Measurements from ENCODE around the gene GLIS2.
A peak's percentile ranks its signal among the peaks of the same experiment; 100 is the strongest.

DNA sequence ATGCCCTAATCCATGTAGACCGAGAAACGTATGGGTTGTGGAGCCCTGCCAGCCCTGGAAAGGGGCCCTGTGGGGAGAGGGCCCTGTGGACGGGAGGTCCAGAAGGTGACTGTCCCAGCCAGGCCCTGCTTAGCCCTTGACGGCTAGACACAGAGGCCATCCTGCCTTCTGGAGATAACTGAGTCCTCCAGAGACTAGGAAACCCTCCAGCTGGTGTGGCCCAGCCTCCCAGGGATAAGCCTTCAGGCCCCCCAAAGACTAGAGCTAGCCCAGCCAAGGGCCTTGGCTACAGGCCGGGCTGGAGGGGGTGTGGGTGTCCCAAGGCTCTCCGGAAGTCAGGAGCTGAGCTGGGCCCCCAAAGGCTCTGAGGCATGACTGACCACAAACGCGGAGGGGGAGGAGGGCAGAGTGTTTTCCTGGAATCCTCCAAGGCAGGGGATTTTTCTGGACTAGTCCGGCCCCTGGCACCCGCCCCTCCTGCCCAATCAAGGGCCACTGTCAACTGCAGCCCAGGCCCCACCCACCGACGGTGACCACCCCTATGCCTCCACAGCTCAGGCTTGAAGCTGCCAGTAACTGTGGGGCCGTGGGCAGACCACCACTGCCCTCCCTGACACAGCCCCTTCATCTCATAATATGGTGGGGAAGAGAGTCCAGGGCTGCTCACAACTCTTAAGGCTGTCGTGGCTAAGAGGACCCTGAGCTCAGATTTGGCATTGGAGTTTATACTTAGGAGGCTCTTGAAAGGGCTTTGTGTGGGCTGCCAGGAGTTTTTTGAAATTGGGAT lies 54.9 kb downstream of the GLIS2 start:
- TF ChIP-seq, protein P1, sequence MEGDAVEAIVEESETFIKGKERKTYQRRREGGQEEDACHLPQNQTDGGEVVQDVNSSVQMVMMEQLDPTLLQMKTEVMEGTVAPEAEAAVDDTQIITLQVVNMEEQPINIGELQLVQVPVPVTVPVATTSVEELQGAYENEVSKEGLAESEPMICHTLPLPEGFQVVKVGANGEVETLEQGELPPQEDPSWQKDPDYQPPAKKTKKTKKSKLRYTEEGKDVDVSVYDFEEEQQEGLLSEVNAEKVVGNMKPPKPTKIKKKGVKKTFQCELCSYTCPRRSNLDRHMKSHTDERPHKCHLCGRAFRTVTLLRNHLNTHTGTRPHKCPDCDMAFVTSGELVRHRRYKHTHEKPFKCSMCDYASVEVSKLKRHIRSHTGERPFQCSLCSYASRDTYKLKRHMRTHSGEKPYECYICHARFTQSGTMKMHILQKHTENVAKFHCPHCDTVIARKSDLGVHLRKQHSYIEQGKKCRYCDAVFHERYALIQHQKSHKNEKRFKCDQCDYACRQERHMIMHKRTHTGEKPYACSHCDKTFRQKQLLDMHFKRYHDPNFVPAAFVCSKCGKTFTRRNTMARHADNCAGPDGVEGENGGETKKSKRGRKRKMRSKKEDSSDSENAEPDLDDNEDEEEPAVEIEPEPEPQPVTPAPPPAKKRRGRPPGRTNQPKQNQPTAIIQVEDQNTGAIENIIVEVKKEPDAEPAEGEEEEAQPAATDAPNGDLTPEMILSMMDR (IDR thresholded peaks at IDR 0.05 in 8 of 11, conservative IDR thresholded peaks at IDR 0.05 in 3 of 11): no peak
- no peak for TF ChIP-seq POLR2A (IDR thresholded peaks at IDR 0.05)
- peak; percentile 56 to 76 (median 71) for TF ChIP-seq POLR2AphosphoS5 (IDR thresholded peaks at IDR 0.05)
